Globus pallidus (tissue), 1 donor: ENCODE results near the gene FGL2.
"Not testable (repeated sequence)": the region's sequence is repeated elsewhere in the genome, so short reads cannot be mapped to it uniquely, and the experiment has no call there.

Source experiments
- DNase-seq: peaks from one replicate; pipeline ENCODE4 v3.0.0-alpha.2; 2015; ENCODE audit warnings: low spot score

The FGL2 gene

GRCh38 chr7:77157034-77157433 is 42.6 kb downstream of the FGL2 start:
- DNase-seq, result not testable (repeated sequence)

GRCh38 chr7:77155601-77156377 is 43.8 kb downstream of the FGL2 start:
- not testable (repeated sequence) for DNase-seq

- DNase-seq, result not testable (repeated sequence)
These were observed 44.6 kb downstream of the FGL2 start for GRCh38 chr7:77154917-77155464.

GRCh38 chr7:77152232-77152631 is 47.4 kb downstream of the FGL2 start:
- DNase-seq, result not testable (repeated sequence)
